ENCODE data around the gene TGFA.

DNA sequence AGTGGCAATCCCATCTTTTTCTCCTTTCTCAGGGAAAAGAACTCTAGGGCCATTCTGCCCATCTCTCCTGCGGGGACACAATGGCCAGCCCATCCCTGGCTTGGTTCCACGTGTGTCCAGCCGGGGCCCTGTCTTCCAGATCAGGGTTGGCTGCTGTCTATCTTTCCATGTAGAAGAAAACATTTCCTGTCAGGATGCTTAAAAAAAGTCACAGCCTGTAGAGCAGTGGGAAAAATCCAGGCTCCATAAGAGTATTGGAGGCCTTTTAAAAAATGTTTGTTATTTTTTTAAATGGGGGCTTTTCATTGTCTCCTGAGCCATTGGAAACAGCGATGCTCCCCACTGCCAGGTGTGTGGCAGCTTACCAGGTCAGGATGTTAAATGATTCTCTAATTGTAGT lies 105.6 kb downstream of the TGFA start:
- TF ChIP-seq EZH2 (IDR thresholded peaks at IDR 0.05; ENCODE audit: insufficient read depth, poor library complexity, severe bottlenecking) (no peak), EZH2phosphoT487 (IDR thresholded peaks at IDR 0.05; ENCODE audit: insufficient read depth, low read depth) (no peak)
